Ecto neural progenitor cell (in vitro differentiated cells): ENCODE measurements around the gene GALNT14.

Source experiments
- DNase-seq: peaks from one replicate; pipeline ENCODE4 v3.0.0-alpha.2; 2018; ENCODE audit warnings: low spot score

The GALNT14 gene

GRCh38 chr2:31136000-31136399 lies 2.2 kb downstream of the GALNT14 start:
- DNase-seq: no peak

DNA sequence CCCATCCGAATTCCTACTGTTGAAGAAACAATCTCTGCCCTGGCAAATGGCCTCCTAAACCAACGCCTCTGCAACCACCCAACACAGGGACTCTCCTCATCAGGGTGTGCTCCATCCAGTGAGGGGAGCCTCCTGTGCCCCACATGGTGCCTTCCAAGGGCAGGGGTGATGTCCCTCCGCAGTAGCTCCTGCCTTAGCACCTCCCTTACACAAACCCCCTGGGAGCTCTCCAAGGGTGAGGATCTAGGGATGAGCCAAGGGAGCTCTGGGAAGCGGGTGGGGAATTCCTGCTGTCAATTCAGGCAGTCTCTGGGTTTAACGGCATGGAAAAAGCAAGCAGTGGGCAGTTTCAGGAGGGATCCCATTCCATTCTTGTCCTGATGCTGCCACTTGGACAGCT lies 3.8 kb downstream of the GALNT14 start:
- no peak for DNase-seq

DNA sequence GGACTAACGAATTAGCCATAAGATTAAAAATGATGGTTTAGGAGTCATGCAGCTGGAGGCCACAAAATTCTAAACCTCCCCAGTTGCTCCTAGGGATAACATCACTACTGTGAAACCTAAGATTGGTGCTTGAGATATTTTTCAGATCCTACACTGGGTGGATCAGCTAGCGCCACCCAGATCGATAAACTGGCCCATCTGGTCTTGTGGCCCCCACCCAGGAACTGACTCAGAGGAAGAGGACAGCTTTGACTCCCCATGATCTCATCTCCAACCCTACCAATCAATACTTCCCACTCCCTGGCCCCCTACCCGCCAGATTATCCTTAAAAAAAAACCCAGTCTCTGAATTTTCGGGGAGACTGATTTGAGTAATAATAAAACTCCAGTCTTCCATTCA lies 5.5 kb downstream of the GALNT14 start:
- no peak for DNase-seq

DNA sequence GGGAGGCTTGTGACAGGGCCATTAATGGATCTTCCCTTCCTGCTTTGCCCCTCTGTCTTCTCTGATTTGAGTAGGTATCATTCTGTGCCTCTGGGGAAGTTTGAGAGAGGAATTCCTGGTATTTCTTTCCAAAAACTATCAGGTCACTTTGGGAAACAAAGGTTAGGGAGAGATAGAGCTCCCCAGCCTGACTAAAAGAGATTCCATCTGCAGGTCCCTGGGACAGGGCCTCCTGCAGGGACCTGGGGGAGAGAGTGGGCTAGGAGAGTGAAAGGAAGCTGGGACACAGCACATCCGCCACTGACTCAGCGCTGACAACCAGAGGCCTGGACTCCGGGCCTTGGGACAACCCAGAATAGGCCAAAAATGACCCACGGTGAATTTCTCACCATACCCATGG lies 6.4 kb downstream of the GALNT14 start:
- no peak for DNase-seq

DNA sequence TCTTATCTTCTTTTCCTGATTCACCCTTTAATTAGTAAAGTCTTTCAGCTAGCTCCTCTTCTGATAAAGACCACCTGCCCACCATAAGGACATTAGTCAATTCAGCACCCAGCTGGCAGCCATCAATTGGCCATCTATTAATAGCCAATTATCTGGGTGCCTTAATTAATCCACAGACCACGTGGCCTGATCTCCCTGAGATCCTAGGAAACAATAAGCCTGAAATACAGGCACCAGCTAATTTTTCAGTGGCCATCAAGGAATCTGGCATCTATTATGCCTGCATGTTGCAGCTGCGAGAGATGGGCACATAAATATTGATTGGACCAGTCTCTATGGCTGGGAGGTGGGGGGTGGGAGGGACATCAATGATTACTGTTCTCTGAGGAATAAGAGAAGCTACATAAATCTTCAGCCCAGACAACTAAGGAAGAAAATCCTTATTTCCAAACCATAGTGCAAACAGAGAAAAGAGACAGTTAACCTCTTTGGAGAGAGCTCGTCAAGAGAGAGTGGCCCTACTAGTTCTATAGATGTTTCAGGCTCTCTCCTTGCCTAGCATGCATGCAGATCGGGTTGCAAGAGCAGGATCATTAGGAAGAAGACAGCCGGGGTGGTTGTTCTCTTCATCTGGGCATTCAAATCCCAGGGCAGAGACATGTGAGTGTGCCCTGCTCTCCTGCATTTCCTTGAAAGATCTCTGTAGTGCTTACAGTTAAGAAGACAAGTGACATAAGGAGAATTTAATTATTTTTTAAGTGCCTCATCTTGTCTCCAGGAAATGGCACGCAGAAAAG lies 8.7 kb downstream of the GALNT14 start:
- no peak for DNase-seq

DNA sequence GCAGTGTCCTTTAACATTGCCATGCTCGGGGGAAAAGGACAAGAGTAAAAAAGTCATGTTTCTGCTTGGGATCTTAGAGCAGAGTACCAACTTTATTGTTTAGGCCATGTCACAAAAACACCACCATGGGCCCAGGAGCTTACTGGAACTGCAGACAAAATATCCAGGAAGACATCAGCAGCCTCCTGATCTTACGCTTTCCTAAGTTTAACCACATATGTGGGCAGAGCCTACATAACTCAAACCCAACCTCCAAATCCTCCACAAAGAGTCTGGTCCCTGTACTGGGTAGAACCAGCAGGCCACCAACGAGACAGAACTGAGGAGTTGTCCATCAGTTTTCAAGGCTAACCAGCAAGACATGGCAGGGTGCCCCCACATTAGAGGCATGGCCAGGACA lies 10.3 kb downstream of the GALNT14 start:
- DNase-seq: no peak

DNA sequence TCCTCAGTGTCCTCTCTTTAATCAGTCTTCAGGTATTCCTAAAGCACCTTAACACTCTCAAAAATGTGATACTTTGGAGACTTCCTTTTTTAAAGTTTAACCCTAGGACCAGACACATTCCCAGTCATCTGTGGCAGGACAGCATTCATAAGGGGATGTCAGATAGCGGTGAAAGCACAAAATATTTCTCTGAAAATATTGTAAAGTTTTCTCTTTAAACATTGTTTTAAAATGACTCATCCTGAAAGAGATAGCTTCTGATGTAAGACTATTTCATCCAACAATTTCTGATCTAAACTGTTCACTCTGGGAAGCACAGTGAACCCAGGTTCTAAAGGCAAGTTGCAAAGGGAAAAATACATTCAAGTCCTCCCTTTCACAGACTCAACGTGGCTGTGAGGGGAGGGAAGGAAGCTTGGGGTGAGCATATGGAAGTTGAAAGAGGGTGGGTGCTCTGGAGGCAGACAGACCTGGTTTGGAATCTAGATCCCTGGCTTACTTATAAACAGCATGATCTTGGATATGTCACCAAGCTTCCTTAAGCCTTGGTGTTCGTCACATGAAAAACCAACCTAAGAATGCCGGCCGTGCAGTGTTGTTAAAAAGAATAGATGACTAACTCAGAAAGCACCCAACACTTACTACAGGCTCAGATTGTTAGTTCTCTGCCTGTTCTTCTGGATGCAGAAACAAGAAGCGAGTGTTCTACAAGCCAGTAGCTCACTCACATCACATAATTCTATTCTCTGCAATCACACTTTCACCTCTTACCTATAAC lies 12.1 kb downstream of the GALNT14 start:
- no peak for DNase-seq

- DNase-seq: no peak
Measured at GRCh38 chr2:31124904-31125303, 13.3 kb downstream of the GALNT14 start.

- no peak for DNase-seq
Measured at GRCh38 chr2:31122133-31122532, 16.1 kb downstream of the GALNT14 start.

DNA sequence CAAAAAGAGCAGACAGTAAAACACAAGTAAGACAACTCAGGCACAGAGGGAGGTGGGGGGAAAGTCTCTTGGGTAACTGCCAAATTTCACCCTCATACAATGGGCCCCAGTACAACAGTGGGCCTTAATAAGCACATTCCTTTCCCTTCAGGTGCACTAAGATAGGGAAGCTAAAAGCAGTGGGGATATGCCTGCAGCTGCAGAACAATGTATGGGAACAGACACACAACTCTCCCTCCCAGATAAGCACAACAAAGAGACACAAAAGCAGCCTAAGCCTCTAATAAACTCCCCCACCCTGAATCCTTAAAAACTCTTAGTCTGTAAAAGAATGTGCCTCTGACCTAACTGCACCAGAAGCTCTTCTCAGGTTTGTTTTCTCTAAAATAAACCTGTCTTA lies 24.5 kb downstream of the GALNT14 start:
- DNase-seq: no peak

DNA sequence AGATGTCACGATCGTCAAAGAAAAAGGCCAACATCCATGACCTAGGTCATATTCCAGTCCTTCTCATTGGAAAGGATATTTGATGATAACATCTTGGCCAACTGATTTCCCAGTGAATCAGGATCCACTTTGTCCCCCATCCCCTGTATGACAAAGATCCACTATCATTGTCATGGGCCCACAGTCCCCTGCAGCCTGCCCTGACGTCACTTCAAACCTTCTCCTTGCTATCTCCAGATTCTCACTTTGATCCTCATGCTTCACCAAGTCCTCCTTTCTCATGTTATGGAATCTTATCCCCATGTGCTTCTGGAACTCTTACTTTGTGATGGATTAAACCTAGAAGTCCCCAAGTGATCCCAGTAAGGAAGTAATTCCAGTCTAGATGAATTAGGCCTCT lies 25.7 kb downstream of the GALNT14 start:
- DNase-seq: no peak

- no peak for DNase-seq
Measured at GRCh38 chr2:31110998-31111397, 27.2 kb downstream of the GALNT14 start.

DNA sequence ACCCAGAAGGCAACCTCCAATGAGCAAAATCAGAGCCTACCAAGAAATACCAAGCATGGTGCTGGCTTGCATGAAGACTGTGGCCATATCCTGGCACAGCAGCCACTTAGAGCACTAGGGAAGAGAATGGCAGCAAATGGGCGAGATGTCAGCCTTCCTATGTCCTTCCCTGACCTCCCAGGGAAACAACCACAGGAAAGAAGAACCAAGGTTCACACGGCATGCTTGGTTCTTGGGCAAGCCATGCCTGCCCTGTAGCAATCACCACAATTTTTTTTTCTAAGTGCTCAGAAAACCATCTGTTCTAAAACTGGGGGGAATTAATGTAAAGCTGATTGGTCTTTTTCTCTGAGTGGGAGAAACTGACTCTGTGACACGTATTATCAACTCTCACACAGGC lies 27.8 kb downstream of the GALNT14 start:
- no peak for DNase-seq

- DNase-seq: no peak
Measured at GRCh38 chr2:31109633-31110192, 28.5 kb downstream of the GALNT14 start.

- no peak for DNase-seq
Measured at GRCh38 chr2:31108561-31109286, 29.5 kb downstream of the GALNT14 start.

DNA sequence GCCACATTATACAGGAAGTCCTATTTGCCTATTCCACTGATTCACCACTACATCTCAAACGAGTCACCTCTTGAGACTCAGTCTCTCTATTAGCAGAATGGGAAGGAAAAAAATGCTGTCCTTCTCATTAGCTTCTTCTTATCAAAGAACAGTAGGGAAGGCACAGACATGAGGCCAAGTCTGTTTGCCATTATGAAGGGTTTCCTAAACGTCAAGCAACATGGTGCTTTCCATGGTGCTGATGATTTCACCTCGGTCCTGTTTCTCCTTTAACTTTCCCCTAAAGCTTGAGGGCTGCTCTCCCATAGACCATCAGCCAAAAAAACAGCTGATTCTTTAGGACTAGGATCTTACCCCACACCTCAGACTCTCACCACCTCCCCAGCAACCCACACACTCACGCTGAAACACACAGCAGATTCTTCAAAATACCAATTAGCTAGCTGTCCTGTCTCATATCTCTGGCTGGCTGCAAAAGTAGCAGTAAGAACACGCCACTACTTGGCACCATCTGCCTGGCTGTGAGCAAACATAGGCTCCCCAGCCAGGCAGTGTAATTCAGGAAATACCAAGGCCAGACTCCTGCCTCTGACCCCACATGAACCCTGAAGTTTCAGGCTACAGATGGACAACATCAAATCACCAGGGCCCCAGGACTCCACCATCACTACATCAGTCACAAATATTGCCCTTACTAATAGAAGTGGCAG lies 30.5 kb downstream of the GALNT14 start:
- no peak for DNase-seq

- no peak for DNase-seq
Measured at GRCh38 chr2:31101701-31102100, 36.5 kb downstream of the GALNT14 start.

DNA sequence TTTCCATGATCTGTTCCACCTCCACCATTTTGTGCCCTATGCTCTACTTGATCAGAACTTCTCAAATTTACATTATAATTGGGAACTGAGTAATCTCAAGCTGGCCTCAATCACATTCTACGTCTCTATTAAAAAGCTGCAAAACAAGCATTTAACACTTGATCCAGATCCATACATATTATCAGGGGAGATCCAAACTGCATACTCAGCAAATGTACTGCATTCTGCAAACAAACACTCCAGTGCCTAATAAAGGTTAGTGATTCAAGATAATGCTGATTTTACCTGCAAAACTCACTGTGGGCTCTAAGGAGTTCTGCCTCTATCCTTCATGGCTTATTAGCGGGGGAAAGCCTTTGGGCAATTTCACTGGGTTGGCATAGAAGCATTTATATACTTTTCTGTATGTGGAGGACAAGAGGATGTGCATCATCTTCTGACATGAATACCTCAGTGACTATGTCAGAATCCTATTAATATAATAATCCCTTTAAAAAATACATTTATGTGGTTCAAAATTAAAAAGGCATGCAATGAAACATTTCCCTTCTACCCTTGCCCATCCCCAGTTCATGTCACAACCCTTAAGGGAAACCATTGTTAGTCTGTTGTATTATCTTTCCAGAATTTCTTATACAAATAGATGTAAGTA lies 40.2 kb downstream of the GALNT14 start:
- no peak for DNase-seq

DNA sequence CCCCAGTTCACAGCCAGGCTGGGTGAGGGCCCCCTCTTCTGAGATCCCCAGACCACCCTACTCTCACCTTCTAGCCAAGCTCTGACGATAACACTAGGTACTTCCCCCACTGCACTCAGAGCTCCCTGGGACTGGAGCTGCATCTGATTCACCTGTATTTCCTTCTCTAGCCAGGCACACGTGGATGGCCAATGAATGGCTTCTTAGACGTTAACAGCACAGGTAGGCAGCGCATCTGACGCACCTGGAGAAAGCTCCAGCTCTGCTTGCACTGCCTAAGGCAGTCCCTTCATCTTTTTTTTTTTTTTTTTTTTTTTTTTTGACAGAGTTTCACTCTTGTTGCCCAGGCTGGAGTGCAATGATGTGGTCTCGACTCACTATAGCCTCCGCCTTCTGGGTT lies 48.1 kb downstream of the GALNT14 start:
- DNase-seq: no peak

- no peak for DNase-seq
Measured at GRCh38 chr2:31089645-31090044, 48.6 kb downstream of the GALNT14 start.

- no peak for DNase-seq
Measured at GRCh38 chr2:31088504-31089195, 49.6 kb downstream of the GALNT14 start.
